ENCODE measurements around the gene RPS2. TPM values are rescaled to one million over a fixed set of nuclear protein-coding genes. Genes with fewer than 3 reads are reported as not detected.
"Not testable (repeated sequence)": the region's sequence is repeated elsewhere in the genome, so short reads cannot be mapped to it uniquely, and the experiment has no call there.

Gene RPS2
- 1,000 to 10,000 TPM; 1,930 to 2,450 (median 2,233) TPM for total RNA-seq
- 1,000 to 10,000 TPM; 3,942 to 6,006 (median 5,765) TPM for polyA plus RNA-seq
- long read RNA-seq, donor 1, transcript RPS2-201 (7 exons, 985 nt), result major isoform, 1,401 of 2,205 reads
- long read RNA-seq, donor 1, partial matches to known transcripts, result 721 of 2,205 reads
- long read RNA-seq, donor 1, other reads (novel, unspliced or antisense), result 78 of 2,205 reads
- long read RNA-seq, donor 2, transcript RPS2-201 (7 exons, 985 nt), result major isoform, 1,207 of 1,923 reads
- long read RNA-seq, donor 2, partial matches to known transcripts, result 656 of 1,923 reads
- long read RNA-seq, donor 2, other reads (novel, unspliced or antisense), result 57 of 1,923 reads

DNA sequence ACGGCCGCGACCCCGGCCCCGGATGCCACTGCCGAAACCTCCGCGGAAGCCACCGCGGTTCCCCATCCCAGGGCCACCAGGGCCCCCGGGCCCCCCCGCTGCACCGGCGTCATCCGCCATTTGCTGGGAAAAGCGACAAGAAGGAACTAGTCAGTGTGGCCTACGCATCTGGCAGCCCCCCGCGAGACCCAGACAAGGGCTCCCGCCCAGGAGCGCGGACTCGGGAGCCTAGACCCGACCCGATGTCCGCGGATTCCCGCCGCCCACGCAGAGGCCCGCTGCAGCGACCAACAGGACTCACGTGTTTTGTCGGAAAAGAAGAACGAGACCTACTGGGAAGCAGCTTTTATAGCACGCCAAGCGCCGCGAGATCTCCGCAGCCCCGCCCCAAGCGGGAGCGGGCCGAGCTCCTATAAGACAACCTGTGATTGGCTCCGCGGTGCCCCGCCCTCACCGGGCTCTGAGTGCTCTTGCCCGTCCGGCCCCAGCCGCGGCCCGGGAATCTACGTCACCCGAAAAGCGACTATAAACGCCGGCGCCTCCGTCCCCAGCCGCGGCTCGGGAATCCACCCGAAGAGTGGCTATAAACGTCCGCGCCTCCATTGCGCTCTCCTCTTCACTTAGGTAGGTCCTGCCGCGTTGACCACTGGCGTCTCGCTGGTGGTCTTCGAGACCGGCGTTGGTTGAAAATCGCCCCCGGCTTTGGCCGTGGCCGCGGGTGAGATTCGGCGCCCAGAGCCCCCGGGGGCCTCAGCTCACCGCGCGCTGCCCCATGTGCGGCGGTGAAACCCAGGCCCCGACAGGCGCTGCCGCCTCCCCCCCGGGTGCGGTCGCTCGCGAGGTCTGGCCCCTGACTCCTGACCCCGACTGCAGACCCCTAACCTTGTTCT, at the start of gene RPS2:
RPS2 (minus strand) TSS at position 321 of the 890 bp plus-strand sequence; CDS start at position 120, 201 bp downstream.
- WGBS, 5 donors, result 0 to 1% (median 0%) methylated on average over 42 to 97 of the region's 97 CpGs
- H3K27ac ChIP-seq, result peak within 1 kb of the TSS; percentile 80 to 99 (median 98)
- no peaks in the 10 kb centered on the region for H3K27me3 ChIP-seq (replicated peaks in 1 of 7)
- no peaks in the 10 kb centered on the region for H3K9me3 ChIP-seq
- peaks cover 0 to 40% (median 26%) of the 10 kb centered on the region in 6 donors for H3K36me3 ChIP-seq
- DNase-seq, result peak; percentile 99
- TF ChIP-seq POLR2A (IDR thresholded peaks at IDR 0.05) (peak; percentile 85 to 92 (median 91)), POLR2AphosphoS5 (IDR thresholded peaks at IDR 0.05) (peak; percentile 99 to 100 (median 100))
- TF ChIP-seq, protein P1, sequence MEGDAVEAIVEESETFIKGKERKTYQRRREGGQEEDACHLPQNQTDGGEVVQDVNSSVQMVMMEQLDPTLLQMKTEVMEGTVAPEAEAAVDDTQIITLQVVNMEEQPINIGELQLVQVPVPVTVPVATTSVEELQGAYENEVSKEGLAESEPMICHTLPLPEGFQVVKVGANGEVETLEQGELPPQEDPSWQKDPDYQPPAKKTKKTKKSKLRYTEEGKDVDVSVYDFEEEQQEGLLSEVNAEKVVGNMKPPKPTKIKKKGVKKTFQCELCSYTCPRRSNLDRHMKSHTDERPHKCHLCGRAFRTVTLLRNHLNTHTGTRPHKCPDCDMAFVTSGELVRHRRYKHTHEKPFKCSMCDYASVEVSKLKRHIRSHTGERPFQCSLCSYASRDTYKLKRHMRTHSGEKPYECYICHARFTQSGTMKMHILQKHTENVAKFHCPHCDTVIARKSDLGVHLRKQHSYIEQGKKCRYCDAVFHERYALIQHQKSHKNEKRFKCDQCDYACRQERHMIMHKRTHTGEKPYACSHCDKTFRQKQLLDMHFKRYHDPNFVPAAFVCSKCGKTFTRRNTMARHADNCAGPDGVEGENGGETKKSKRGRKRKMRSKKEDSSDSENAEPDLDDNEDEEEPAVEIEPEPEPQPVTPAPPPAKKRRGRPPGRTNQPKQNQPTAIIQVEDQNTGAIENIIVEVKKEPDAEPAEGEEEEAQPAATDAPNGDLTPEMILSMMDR (IDR thresholded peaks at IDR 0.05 in 8 of 11, conservative IDR thresholded peaks at IDR 0.05 in 3 of 11), result peak in 6 of 11 experiments; percentile 5 to 54 (median 38)
- intact Hi-C loops (cut with DNase I; ENCODE audit: low total_unique reads), result no loop called here
- H3K4me1 ChIP-seq, result peaks cover 28 to 66% (median 58%) of the 10 kb centered on the region in 6 donors
- H3K4me3 ChIP-seq, result peak within 1 kb of the TSS; percentile 66 to 94 (median 81)

DNA sequence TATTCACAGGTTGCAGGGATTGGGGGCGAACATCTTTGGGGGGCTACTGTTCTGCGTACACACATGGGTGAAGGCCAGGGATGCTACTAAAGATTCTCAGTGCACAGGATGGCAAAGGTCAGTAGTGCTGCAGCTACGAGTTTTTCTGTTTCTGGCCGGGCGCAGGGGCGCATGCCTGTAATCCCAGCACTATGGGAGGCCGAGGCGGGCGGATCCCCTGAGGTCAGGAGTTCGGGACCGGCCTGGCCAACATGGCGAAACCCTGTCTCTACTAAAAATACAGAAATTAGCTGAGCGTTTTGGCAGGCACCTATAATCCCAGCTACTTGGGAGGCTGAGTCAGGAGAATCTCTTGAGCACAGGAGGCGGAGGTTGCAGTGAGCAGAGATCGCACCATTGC, 48.9 kb upstream of the RPS2 start:
- Histone ChIP-seq H3K4me1 (peaks cover 11 to 18% (median 16%) of the 10 kb centered on the region in 6 donors), H3K27ac (no peak overlapping the region), H3K4me3 (no peak overlapping the region), H3K9me3 (no peaks in the 10 kb centered on the region), H3K27me3 (replicated peaks in 1 of 7) (peaks cover 0 to 19% (median 0%) of the 10 kb centered on the region in 7 donors), H3K36me3 (no peaks in the 10 kb centered on the region)
- DNase-seq, result no peak
- intact Hi-C loops (cut with DNase I; ENCODE audit: low total_unique reads), result no loop called here
- TF ChIP-seq, protein P1 (IDR thresholded peaks at IDR 0.05 in 8 of 11, conservative IDR thresholded peaks at IDR 0.05 in 3 of 11), result no peak
- TF ChIP-seq POLR2A (IDR thresholded peaks at IDR 0.05), result no peak
- no peak for TF ChIP-seq POLR2AphosphoS5 (IDR thresholded peaks at IDR 0.05)
- 89 to 94% (median 91%) methylated on average over 14 to 15 of the region's 15 CpGs for WGBS, 5 donors

GRCh38 chr16:2011726-2012125, 47.1 kb upstream of the RPS2 start:
- H3K27ac ChIP-seq; H3K9me3 ChIP-seq; H3K4me3 ChIP-seq; intact Hi-C loops (cut with DNase I; ENCODE audit: low total_unique reads); H3K36me3 ChIP-seq; H3K27me3 ChIP-seq (replicated peaks in 1 of 7); DNase-seq: not testable (repeated sequence)
- peaks cover 24 to 36% (median 34%) of the 10 kb centered on the region in 6 donors for H3K4me1 ChIP-seq
- WGBS, 5 donors, result 81 to 91% (median 89%) methylated on average over 9 of the region's 9 CpGs

DNA sequence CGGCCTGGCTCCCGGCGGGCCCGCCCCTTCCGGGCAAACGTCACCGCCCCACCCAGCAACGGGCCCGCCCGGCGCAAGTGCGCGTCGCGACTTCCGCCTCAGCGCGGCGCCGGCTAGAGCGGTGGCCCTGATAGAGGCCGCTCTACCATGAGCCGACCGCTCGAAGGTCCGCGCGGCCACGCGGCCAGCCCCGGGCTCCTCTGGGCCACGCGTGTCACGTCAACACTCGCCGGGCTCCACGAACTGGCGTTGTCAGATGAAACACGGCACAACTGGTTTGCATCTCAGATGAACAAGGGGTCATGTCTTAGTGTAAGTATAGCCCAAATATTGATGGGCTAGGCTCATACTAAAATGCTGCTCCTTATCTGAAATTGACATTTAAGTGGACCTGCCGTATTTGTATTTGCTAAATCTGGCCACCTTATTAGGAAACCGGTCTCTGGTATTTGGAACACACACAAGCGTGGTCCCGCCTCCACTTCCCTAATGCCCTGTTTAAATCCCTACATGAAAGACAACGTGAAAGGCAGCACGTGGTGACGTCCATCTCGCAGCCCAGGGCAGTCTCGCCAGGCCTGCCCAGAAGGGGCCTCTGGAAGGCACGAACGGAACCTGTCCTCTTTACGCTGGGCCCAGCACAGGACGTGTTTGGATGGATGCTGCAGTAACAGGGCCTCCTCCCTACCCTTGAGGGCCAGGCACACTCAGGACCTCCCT, 45.3 kb upstream of the RPS2 start, which contains the start of gene ZNF598:
ZNF598 (minus strand) TSS at position 31 of the 720 bp plus-strand sequence.
- Histone ChIP-seq H3K4me1 (peaks cover 39 to 54% (median 52%) of the 10 kb centered on the region in 6 donors), H3K9me3 (no peaks in the 10 kb centered on the region), H3K36me3 (peaks cover 0 to 13% (median 0%) of the 10 kb centered on the region in 6 donors), H3K27me3 (replicated peaks in 1 of 7) (no peaks in the 10 kb centered on the region), H3K27ac (peak within 1 kb of the TSS; percentile 83 to 95 (median 92)), H3K4me3 (peak within 1 kb of the TSS; percentile 50 to 97 (median 88))
- intact Hi-C loops (cut with DNase I; ENCODE audit: low total_unique reads), result no loop called here
- TF ChIP-seq POLR2A (IDR thresholded peaks at IDR 0.05) (peak in 2 of 3 donors; percentile 80 to 88), POLR2AphosphoS5 (IDR thresholded peaks at IDR 0.05) (peak; percentile 94 to 98 (median 95))
- TF ChIP-seq, protein P1 (IDR thresholded peaks at IDR 0.05 in 8 of 11, conservative IDR thresholded peaks at IDR 0.05 in 3 of 11), result peak in 3 of 11 experiments; percentile 6 to 36 (median 14)
- peak; percentile 95 for DNase-seq
- 2 to 5% (median 2%) methylated on average over 23 to 52 of the region's 52 CpGs for WGBS, 5 donors
